ENCODE data around the gene KDM4F.

GRCh38 chr11:95076981-95077380 lies 27.8 kb downstream of the KDM4F start:
- TF ChIP-seq CTCF (IDR thresholded peaks at IDR 0.05) (no peak), POLR2A (IDR thresholded peaks at IDR 0.05) (no peak)

Data from adrenal gland (tissue), 5 donors.